Measurements from ENCODE around the gene SUSD1. TPM values are rescaled to one million over a fixed set of nuclear protein-coding genes. Genes with fewer than 3 reads are reported as not detected.

Gene SUSD1
- total and polyA plus RNA-seq, 2 donors from 2014 or later = 11.0 to 19.8 TPM

GRCh38 chr9:112158656-112159367 is 16.3 kb downstream of the SUSD1 start:
- no peak for TF ChIP-seq CTCF (IDR thresholded peaks at IDR 0.05; ENCODE audit: borderline replicate concordance, extremely low read depth, insufficient read depth)
- no peak overlapping the region for H3K27ac ChIP-seq (ENCODE audit: low read depth in 2 of 2, low read length in 2 of 2)
- H3K4me3 ChIP-seq (ENCODE audit: low read length in 3 of 3) = no peak overlapping the region
- H3K4me1 ChIP-seq (ENCODE audit: control insufficient read depth in 2 of 3, insufficient read depth in 2 of 3, low read depth in 1 of 3, low read length in 3 of 3) = no peaks in the 10 kb centered on the region
- DNase-seq = peak in 1 of 5 donors; percentile 27
- intact Hi-C loops (cut with DNase I) = no loop called here
- H3K36me3 ChIP-seq (ENCODE audit: control insufficient read depth in 2 of 3, insufficient read depth in 3 of 3, low read length in 3 of 3) = no peaks in the 10 kb centered on the region
- no peaks in the 10 kb centered on the region for H3K27me3 ChIP-seq (ENCODE audit: control insufficient read depth, insufficient read depth, low read length)
- no peaks in the 10 kb centered on the region for H3K9me3 ChIP-seq (ENCODE audit: control insufficient read depth in 2 of 3, insufficient read depth in 1 of 3, low read length in 3 of 3)
- H3K9ac ChIP-seq (ENCODE audit: low read length in 3 of 3) = no peak overlapping the region
- FAIRE-seq = no peak

- FAIRE-seq (no peak), DNase-seq (no peak)
- TF ChIP-seq CTCF (IDR thresholded peaks at IDR 0.05; ENCODE audit: borderline replicate concordance, extremely low read depth, insufficient read depth) = no peak
- no peak overlapping the region for H3K9ac ChIP-seq (ENCODE audit: low read length in 3 of 3)
- H3K9me3 ChIP-seq (ENCODE audit: control insufficient read depth in 2 of 3, insufficient read depth in 1 of 3, low read length in 3 of 3) = no peaks in the 10 kb centered on the region
- no peak overlapping the region for H3K27ac ChIP-seq (ENCODE audit: low read depth in 2 of 2, low read length in 2 of 2)
- H3K4me1 ChIP-seq (ENCODE audit: control insufficient read depth in 2 of 3, insufficient read depth in 2 of 3, low read depth in 1 of 3, low read length in 3 of 3) = no peaks in the 10 kb centered on the region
- H3K4me3 ChIP-seq (ENCODE audit: low read length in 3 of 3) = no peak overlapping the region
- intact Hi-C loops (cut with DNase I) = no loop called here
- no peaks in the 10 kb centered on the region for H3K27me3 ChIP-seq (ENCODE audit: control insufficient read depth, insufficient read depth, low read length)
- no peaks in the 10 kb centered on the region for H3K36me3 ChIP-seq (ENCODE audit: control insufficient read depth in 2 of 3, insufficient read depth in 3 of 3, low read length in 3 of 3)
Observed at GRCh38 chr9:112157961-112158360, 17.1 kb downstream of the SUSD1 start.

GRCh38 chr9:112157087-112157486 is 18.0 kb downstream of the SUSD1 start:
- TF ChIP-seq CTCF (IDR thresholded peaks at IDR 0.05; ENCODE audit: borderline replicate concordance, extremely low read depth, insufficient read depth) = no peak
- no peaks in the 10 kb centered on the region for H3K9me3 ChIP-seq (ENCODE audit: control insufficient read depth in 2 of 3, insufficient read depth in 1 of 3, low read length in 3 of 3)
- no peak overlapping the region for H3K4me3 ChIP-seq (ENCODE audit: low read length in 3 of 3)
- no peak overlapping the region for H3K27ac ChIP-seq (ENCODE audit: low read depth in 2 of 2, low read length in 2 of 2)
- no peaks in the 10 kb centered on the region for H3K4me1 ChIP-seq (ENCODE audit: control insufficient read depth in 2 of 3, insufficient read depth in 2 of 3, low read depth in 1 of 3, low read length in 3 of 3)
- no peak overlapping the region for H3K9ac ChIP-seq (ENCODE audit: low read length in 3 of 3)
- DNase-seq = no peak
- no peak for FAIRE-seq
- no peaks in the 10 kb centered on the region for H3K27me3 ChIP-seq (ENCODE audit: control insufficient read depth, insufficient read depth, low read length)
- intact Hi-C loops (cut with DNase I) = no loop called here
- no peaks in the 10 kb centered on the region for H3K36me3 ChIP-seq (ENCODE audit: control insufficient read depth in 2 of 3, insufficient read depth in 3 of 3, low read length in 3 of 3)

DNA sequence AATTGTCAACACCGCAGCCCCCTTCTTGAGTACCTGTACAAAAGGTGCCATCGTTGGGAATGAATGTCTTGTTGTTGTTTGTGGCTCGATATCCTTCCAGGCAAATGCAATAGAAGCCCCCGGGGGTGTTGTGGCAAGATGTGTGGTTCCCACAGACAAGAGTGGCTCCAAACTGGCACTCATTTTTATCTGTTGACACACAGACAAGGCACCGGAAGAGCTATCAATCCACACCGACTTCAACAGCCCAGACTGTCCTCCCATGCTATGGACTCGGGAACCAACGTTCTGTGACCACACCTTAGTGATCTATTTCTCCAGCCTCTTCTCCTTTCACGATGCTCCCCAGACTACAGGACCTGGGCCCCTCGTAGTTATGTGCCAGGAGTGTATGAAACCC is 25.9 kb downstream of the SUSD1 start:
- H3K9ac ChIP-seq (ENCODE audit: low read length in 3 of 3) = no peak overlapping the region
- DNase-seq (no peak), FAIRE-seq (no peak)
- H3K27ac ChIP-seq (ENCODE audit: low read depth in 2 of 2, low read length in 2 of 2) = no peak overlapping the region
- H3K4me3 ChIP-seq (ENCODE audit: low read length in 3 of 3) = no peak overlapping the region
- H3K4me1 ChIP-seq (ENCODE audit: control insufficient read depth in 2 of 3, insufficient read depth in 2 of 3, low read depth in 1 of 3, low read length in 3 of 3) = no peaks in the 10 kb centered on the region
- intact Hi-C loops (cut with DNase I) = no loop called here
- no peaks in the 10 kb centered on the region for H3K9me3 ChIP-seq (ENCODE audit: control insufficient read depth in 2 of 3, insufficient read depth in 1 of 3, low read length in 3 of 3)
- H3K36me3 ChIP-seq (ENCODE audit: control insufficient read depth in 2 of 3, insufficient read depth in 3 of 3, low read length in 3 of 3) = no peaks in the 10 kb centered on the region
- H3K27me3 ChIP-seq (ENCODE audit: control insufficient read depth, insufficient read depth, low read length) = no peaks in the 10 kb centered on the region
- no peak for TF ChIP-seq CTCF (IDR thresholded peaks at IDR 0.05; ENCODE audit: borderline replicate concordance, extremely low read depth, insufficient read depth)

Data from kidney (tissue), 14 donors.